Mesenchymal stem cell (in vitro differentiated cells and primary cell): Measurements from ENCODE around the gene FIGN.
A peak's percentile ranks its signal among the peaks of the same experiment; 100 is the strongest.

ENCODE experiments used
- DNase-seq: peaks from one replicate; pipeline ENCODE4 v3.0.0-alpha.2; 2013
- H2AFZ ChIP-seq: one replicate; pipeline ENCODE4 v1.6.1; 2013; ENCODE audit warnings: low read depth, mild to moderate bottlenecking, control low read depth, inconsistent platforms, low read length, moderate library complexity
- H2AK5ac ChIP-seq: 2 replicates; pipeline ENCODE4 v1.6.1; 2013; ENCODE audit warnings: low read length, moderate library complexity, mild to moderate bottlenecking, inconsistent platforms; ENCODE audit not compliant: severe bottlenecking
- H2BK120ac ChIP-seq: one replicate; pipeline ENCODE4 v1.6.1; 2013; ENCODE audit warnings: low read depth, mild to moderate bottlenecking, inconsistent platforms, low read length, moderate library complexity
- H2BK12ac ChIP-seq, 2 experiments: one replicate each; pipeline ENCODE4 v1.6.1; 2013; ENCODE audit warnings: inconsistent platforms in 2 of 2, low read length in 2 of 2, mild to moderate bottlenecking in 2 of 2, moderate library complexity in 2 of 2, control low read depth in 1 of 2
- H2BK15ac ChIP-seq: one replicate; pipeline ENCODE4 v1.6.1; 2013; ENCODE audit warnings: mild to moderate bottlenecking, low read depth, inconsistent platforms; ENCODE audit not compliant: poor library complexity, severe bottlenecking
- H2BK5ac ChIP-seq: 2 replicates; pipeline ENCODE4 v1.6.1; 2013; ENCODE audit warnings: low read depth, mild to moderate bottlenecking, low read length, control low read depth, inconsistent platforms; ENCODE audit not compliant: poor library complexity, severe bottlenecking
- H3K14ac ChIP-seq, 2 experiments: one replicate each; pipeline ENCODE4 v1.6.1; 2013; ENCODE audit warnings: inconsistent platforms in 2 of 2, low read length in 2 of 2, control low read depth in 1 of 2, mild to moderate bottlenecking in 1 of 2, moderate library complexity in 1 of 2
- H3K18ac ChIP-seq, 2 experiments: one replicate each; pipeline ENCODE4 v1.6.1; 2013; ENCODE audit warnings: inconsistent platforms in 2 of 2, low read length in 2 of 2, control low read depth in 1 of 2, low read depth in 1 of 2, mild to moderate bottlenecking in 1 of 2
- H3K23ac ChIP-seq, 2 experiments: one replicate each; pipeline ENCODE4 v1.6.1; 2013; ENCODE audit warnings: inconsistent platforms in 2 of 2, low read length in 2 of 2, mild to moderate bottlenecking in 2 of 2, moderate library complexity in 2 of 2, control low read depth in 1 of 2
- H3K27ac ChIP-seq: 2 replicates; pipeline ENCODE4 v1.5.1; 2013; ENCODE audit warnings: mild to moderate bottlenecking, moderate library complexity, low read length, control low read depth, inconsistent platforms; ENCODE audit not compliant: poor library complexity, severe bottlenecking
- H3K27me3 ChIP-seq, 2 experiments: 2 replicates each; pipeline versions ENCODE4 v1.6.1 to v1.7.0; 2013; ENCODE audit warnings: low read length in 2 of 2, mild to moderate bottlenecking in 2 of 2, moderate library complexity in 2 of 2, control low read depth in 1 of 2, inconsistent platforms in 1 of 2; ENCODE audit not compliant: control insufficient read depth in 1 of 2, insufficient read depth in 1 of 2
- H3K36me3 ChIP-seq, 2 experiments: 2 replicates each; pipeline versions ENCODE4 v1.6.1 to v1.7.0; 2013; ENCODE audit warnings: low read length in 2 of 2, control low read depth in 1 of 2, inconsistent platforms in 1 of 2, low read depth in 1 of 2, mild to moderate bottlenecking in 1 of 2; ENCODE audit not compliant: insufficient read depth in 2 of 2, control insufficient read depth in 1 of 2
- H3K4ac ChIP-seq, 2 experiments: one replicate each; pipeline ENCODE4 v1.6.1; 2013; ENCODE audit warnings: inconsistent platforms in 2 of 2, low read length in 2 of 2, mild to moderate bottlenecking in 2 of 2, moderate library complexity in 2 of 2, control low read depth in 1 of 2, low read depth in 1 of 2
- H3K4me1 ChIP-seq: 2 replicates; pipeline ENCODE4 v1.6.1; 2013; ENCODE audit warnings: low read depth, low read length, control low read depth; ENCODE audit not compliant: control insufficient read depth, insufficient read depth
- H3K4me2 ChIP-seq: 2 replicates; pipeline ENCODE4 v1.6.1; 2013; ENCODE audit warnings: low read length, mild to moderate bottlenecking, inconsistent platforms; ENCODE audit not compliant: poor library complexity, severe bottlenecking
- H3K4me3 ChIP-seq, 2 experiments: 2 replicates each; pipeline versions ENCODE4 v1.5.1 to v1.7.0; 2013; ENCODE audit warnings: low read length in 2 of 2, mild to moderate bottlenecking in 2 of 2, control low read depth in 1 of 2, low read depth in 1 of 2; ENCODE audit not compliant: insufficient read depth in 1 of 2
- H3K79me1 ChIP-seq: replicated peaks from 2 replicates; pipeline ENCODE4 v1.6.1; 2013; ENCODE audit warnings: mild to moderate bottlenecking, control low read depth, low read length, inconsistent platforms; ENCODE audit not compliant: poor library complexity, severe bottlenecking
- H3K9ac ChIP-seq: 2 replicates; pipeline ENCODE4 v1.7.0; 2013; ENCODE audit warnings: mild to moderate bottlenecking, low read length, moderate library complexity
- H3K9me3 ChIP-seq: 2 replicates; pipeline ENCODE4 v1.7.0; 2013; ENCODE audit warnings: mild to moderate bottlenecking, low read length; ENCODE audit not compliant: control insufficient read depth
- H4K8ac ChIP-seq: one replicate; pipeline ENCODE4 v1.6.1; 2013; ENCODE audit warnings: inconsistent platforms, mild to moderate bottlenecking, low read length, moderate library complexity
- H4K91ac ChIP-seq: one replicate; pipeline ENCODE4 v1.6.1; 2013; ENCODE audit warnings: mild to moderate bottlenecking, low read length, inconsistent platforms
- WGBS: methylation state at CpG from one replicate; pipeline ENCODE4 v1.1.7; 2013; ENCODE audit warnings: mixed read lengths; 5-methylcytosine and 5-hydroxymethylcytosine counted together

The FIGN gene

DNA sequence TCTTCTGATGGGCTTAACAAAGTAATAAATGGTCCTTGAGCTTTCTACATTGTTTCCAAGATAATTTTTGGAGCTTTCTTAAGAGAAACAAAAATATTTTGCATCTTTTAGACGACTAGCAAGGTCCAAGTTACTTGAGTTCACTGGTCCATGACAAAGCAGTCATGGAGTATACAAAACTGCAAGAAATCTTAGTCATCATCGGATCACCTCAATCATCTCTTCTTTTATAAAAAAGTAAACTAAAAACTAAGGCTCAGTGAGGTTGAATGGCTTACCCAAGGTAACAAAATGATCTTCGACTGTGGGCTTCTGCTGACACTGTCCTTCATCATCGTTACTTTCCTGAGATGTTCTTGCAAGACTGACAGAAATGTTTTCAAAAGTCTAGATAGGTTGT lies 11.9 kb downstream of the FIGN start:
- Histone ChIP-seq H3K23ac (no peak overlapping the region), H2AK5ac (no peak overlapping the region), H3K18ac (no peak overlapping the region), H3K4me1 (no peaks in the 10 kb centered on the region), H4K91ac (no peak overlapping the region), H3K14ac (no peak overlapping the region), H2BK120ac (no peak overlapping the region), H3K9me3 (no peaks in the 10 kb centered on the region), H3K4me2 (no peak overlapping the region), H2BK12ac (no peak overlapping the region), H2BK5ac (no peak overlapping the region), H3K36me3 (no peaks in the 10 kb centered on the region), H3K27ac (no peak overlapping the region), H3K79me1 (no peaks in the 10 kb centered on the region), H2AFZ (no peak overlapping the region), H2BK15ac (no peak overlapping the region), H4K8ac (no peak overlapping the region), H3K9ac (no peak overlapping the region), H3K4ac (no peak overlapping the region), H3K4me3 (no peak overlapping the region), H3K27me3 (no peaks in the 10 kb centered on the region)
- 98% methylated on average over 4 of the region's 4 CpGs for WGBS
- DNase-seq, result no peak

GRCh38 chr2:163723348-163723747 lies 12.5 kb downstream of the FIGN start:
- Histone ChIP-seq H2BK5ac (no peak overlapping the region), H3K4me3 (no peak overlapping the region), H3K9me3 (no peaks in the 10 kb centered on the region), H2AK5ac (no peak overlapping the region), H2BK12ac (no peak overlapping the region), H3K18ac (no peak overlapping the region), H3K4me2 (no peak overlapping the region), H3K9ac (no peak overlapping the region), H4K8ac (no peak overlapping the region), H3K27ac (no peak overlapping the region), H3K14ac (no peak overlapping the region), H3K4me1 (no peaks in the 10 kb centered on the region), H3K27me3 (no peaks in the 10 kb centered on the region), H3K4ac (no peak overlapping the region), H2BK120ac (no peak overlapping the region), H4K91ac (no peak overlapping the region), H3K79me1 (no peaks in the 10 kb centered on the region), H3K36me3 (no peaks in the 10 kb centered on the region), H2AFZ (no peak overlapping the region), H3K23ac (no peak overlapping the region), H2BK15ac (no peak overlapping the region)
- no peak for DNase-seq
- 96% methylated on average over 3 of the region's 3 CpGs for WGBS

- no peak overlapping the region for H3K27ac ChIP-seq
These were observed 16.5 kb downstream of the FIGN start for GRCh38 chr2:163719331-163719730.

DNA sequence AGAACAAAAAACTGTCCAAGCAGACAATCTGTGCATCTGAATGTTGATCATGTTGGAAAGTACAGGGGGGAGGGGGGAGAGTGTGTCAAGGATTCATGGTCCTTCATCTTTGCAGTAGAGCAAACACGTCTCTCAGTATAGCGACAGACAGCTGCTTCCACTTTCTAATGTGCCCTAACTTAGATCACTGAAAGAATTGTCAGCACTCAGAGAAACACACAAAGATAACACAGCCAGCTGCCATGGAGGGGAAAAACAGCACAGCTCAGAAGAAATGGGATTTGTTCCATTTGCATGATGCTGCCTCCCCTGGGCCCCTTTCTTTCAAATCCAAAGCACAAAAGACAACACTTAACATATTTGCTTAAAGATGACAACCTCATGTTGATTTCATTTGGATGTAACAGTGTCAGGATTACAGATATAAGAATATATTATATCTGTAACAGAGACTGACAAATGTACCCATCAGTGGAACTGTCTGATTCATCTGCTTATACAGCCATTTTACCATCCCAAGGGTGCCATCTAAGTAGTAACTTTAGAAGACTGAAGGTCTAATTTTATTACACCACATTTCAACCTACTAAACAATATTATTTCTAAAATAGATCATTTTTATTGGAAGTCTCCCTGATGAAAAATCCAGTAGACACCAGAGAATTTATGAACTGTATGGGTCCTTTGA lies 17.7 kb downstream of the FIGN start:
- no peak overlapping the region for H2AFZ ChIP-seq
- H4K91ac ChIP-seq, result no peak overlapping the region
- H2AK5ac ChIP-seq, result no peak overlapping the region
- no peak overlapping the region for H3K23ac ChIP-seq
- H3K4me1 ChIP-seq, result peaks cover 2% of the 10 kb centered on the region
- no peak overlapping the region for H3K4ac ChIP-seq
- H3K9me3 ChIP-seq, result no peaks in the 10 kb centered on the region
- H3K36me3 ChIP-seq, result peaks cover 0 to 3% of the 10 kb centered on the region in 2 experiments
- no peak overlapping the region for H3K14ac ChIP-seq
- H2BK12ac ChIP-seq, result no peak overlapping the region
- peak overlapping the region in 1 of 2 experiments; percentile 55 for H3K4me3 ChIP-seq
- no peaks in the 10 kb centered on the region for H3K27me3 ChIP-seq
- no peak overlapping the region for H3K4me2 ChIP-seq
- H3K79me1 ChIP-seq, result peaks cover 3% of the 10 kb centered on the region
- no peak overlapping the region for H2BK15ac ChIP-seq
- H2BK5ac ChIP-seq, result no peak overlapping the region
- peak; percentile 29 for DNase-seq
- H3K9ac ChIP-seq, result peak overlapping the region; percentile 55
- no peak overlapping the region for H3K27ac ChIP-seq
- H3K18ac ChIP-seq, result no peak overlapping the region
- no peak overlapping the region for H4K8ac ChIP-seq
- no peak overlapping the region for H2BK120ac ChIP-seq
- 73% methylated on average over 2 of the region's 2 CpGs for WGBS

More at GRCh38 chr2:163719331-163719730, 16.5 kb downstream of the FIGN start:
- Histone ChIP-seq H3K4me2 (no peak overlapping the region), H2BK12ac (no peak overlapping the region), H2AK5ac (no peak overlapping the region), H2BK15ac (no peak overlapping the region), H3K23ac (no peak overlapping the region), H3K4me3 (no peak overlapping the region), H2BK5ac (no peak overlapping the region), H3K14ac (no peak overlapping the region), H3K36me3 (peaks cover 0 to 3% of the 10 kb centered on the region in 2 experiments), H4K8ac (no peak overlapping the region), H3K9me3 (no peaks in the 10 kb centered on the region), H4K91ac (no peak overlapping the region), H3K27me3 (no peaks in the 10 kb centered on the region), H2BK120ac (no peak overlapping the region), H3K4ac (no peak overlapping the region), H2AFZ (no peak overlapping the region), H3K9ac (no peak overlapping the region), H3K4me1 (no peaks in the 10 kb centered on the region), H3K79me1 (no peaks in the 10 kb centered on the region), H3K18ac (peak overlapping the region in 1 of 2 experiments; percentile 48)
- no CpG with 5 or more reads among the region's 2 CpGs for WGBS
- DNase-seq, result no peak
